Cardiac fibroblast (primary cell): Measurements from ENCODE around the gene PDZD8.

Experiments used
- DNase-seq, 2 donors: peaks; one replicate each; pipeline versions ENCODE4 v3.0.0 to v3.0.0-alpha.2; 2010; ENCODE audit warnings: low read depth in 2 of 2
- H3K4me3 ChIP-seq, 2 donors: replicated peaks in 1 of 2; 1 replicate in 1 of 2; 2 replicates in 1 of 2; pipeline ENCODE4 v1.5.1; 2011; ENCODE audit warnings: low read depth in 2 of 2, low read length in 2 of 2, mild to moderate bottlenecking in 2 of 2, moderate library complexity in 1 of 2
- CTCF ChIP-seq: IDR thresholded peaks from one replicate; pipeline ENCODE4 v1.5.1; 2011; ENCODE audit warnings: low read depth, mild to moderate bottlenecking, low read length, inconsistent platforms

Gene PDZD8

GRCh38 chr10:117246997-117247671 is 128.1 kb downstream of the PDZD8 start:
- no peak overlapping the region for H3K4me3 ChIP-seq
- DNase-seq: no peak
- TF ChIP-seq CTCF: no peak

GRCh38 chr10:117242463-117242832 is 132.8 kb downstream of the PDZD8 start:
- DNase-seq: no peak
- no peak overlapping the region for H3K4me3 ChIP-seq
- no peak for TF ChIP-seq CTCF

GRCh38 chr10:117241541-117242462 is 133.4 kb downstream of the PDZD8 start:
- peak in 1 of 2 donors; percentile 5 for DNase-seq
- no peak for TF ChIP-seq CTCF
- H3K4me3 ChIP-seq: no peak overlapping the region

- no peak for DNase-seq
- no peak within 1 kb of the TSS for H3K4me3 ChIP-seq
- no peak for TF ChIP-seq CTCF
Observed at GRCh38 chr10:117240621-117241529, 134.4 kb downstream of the PDZD8 start, which contains the start of gene SLC18A2. Gene SLC18A2 (plus strand): TSS chr10:117241114. CDS start chr10:117241694, 580 bp downstream.

GRCh38 chr10:117239721-117240620 is 135.3 kb downstream of the PDZD8 start:
- no peak overlapping the region for H3K4me3 ChIP-seq
- DNase-seq: no peak

More at GRCh38 chr10:117239721-117240620, 135.3 kb downstream of the PDZD8 start:
- TF ChIP-seq CTCF: no peak
